Measurements from ENCODE around the gene LIPA.
"Not testable (repeated sequence)": the region's sequence is repeated elsewhere in the genome, so short reads cannot be mapped to it uniquely, and the experiment has no call there.

LIPA gene

GRCh38 chr10:89251409-89252224 lies at the start of gene LIPA:
Gene LIPA (minus strand): TSS chr10:89251775. CDS start chr10:89247648, 4,127 bp downstream.
- peak; percentile 96 for DNase-seq (ENCODE audit: low spot score)
- FAIRE-seq, result peak; percentile 94

GRCh38 chr10:89301232-89301631 lies 49.7 kb upstream of the LIPA start:
- DNase-seq (ENCODE audit: low spot score) (no peak), FAIRE-seq (no peak)

GRCh38 chr10:89299031-89299430 lies 47.5 kb upstream of the LIPA start:
- FAIRE-seq (no peak), DNase-seq (ENCODE audit: low spot score) (no peak)

- DNase-seq (ENCODE audit: low spot score) (no peak), FAIRE-seq (no peak)
Measured at GRCh38 chr10:89297791-89298190, 46.2 kb upstream of the LIPA start.

GRCh38 chr10:89297356-89297755 lies 45.8 kb upstream of the LIPA start:
- FAIRE-seq (no peak), DNase-seq (ENCODE audit: low spot score) (no peak)

- DNase-seq (ENCODE audit: low spot score) (no peak), FAIRE-seq (no peak)
Measured at GRCh38 chr10:89296220-89296648, 44.7 kb upstream of the LIPA start.

- DNase-seq (ENCODE audit: low spot score) (no peak), FAIRE-seq (no peak)
Measured at GRCh38 chr10:89295597-89295996, 44.0 kb upstream of the LIPA start.

- DNase-seq (ENCODE audit: low spot score) (no peak), FAIRE-seq (no peak)
Measured at GRCh38 chr10:89294721-89295239, 43.2 kb upstream of the LIPA start.

GRCh38 chr10:89285303-89285702 lies 33.7 kb upstream of the LIPA start:
- FAIRE-seq (peak; percentile 65), DNase-seq (ENCODE audit: low spot score) (peak; percentile 56)

- not testable (repeated sequence) for FAIRE-seq; DNase-seq (ENCODE audit: low spot score)
Measured at GRCh38 chr10:89284711-89285110, 33.1 kb upstream of the LIPA start.

GRCh38 chr10:89283936-89284475 lies 32.4 kb upstream of the LIPA start:
- FAIRE-seq (peak; percentile 87), DNase-seq (ENCODE audit: low spot score) (peak; percentile 88)

GRCh38 chr10:89283025-89283935 lies 31.7 kb upstream of the LIPA start:
- peak; percentile 98 for DNase-seq (ENCODE audit: low spot score)
- FAIRE-seq, result peak; percentile 99

- peak; percentile 24 for DNase-seq (ENCODE audit: low spot score)
- FAIRE-seq, result peak; percentile 78
Measured at GRCh38 chr10:89281606-89282395, 30.2 kb upstream of the LIPA start.

GRCh38 chr10:89280508-89280907 lies 28.9 kb upstream of the LIPA start:
- FAIRE-seq (no peak), DNase-seq (ENCODE audit: low spot score) (no peak)

GRCh38 chr10:89279421-89279869 lies 27.9 kb upstream of the LIPA start:
- DNase-seq (ENCODE audit: low spot score), result peak; percentile 64

GRCh38 chr10:89278900-89279392 lies 27.4 kb upstream of the LIPA start:
- no peak for FAIRE-seq
- DNase-seq (ENCODE audit: low spot score), result no peak

More at GRCh38 chr10:89279421-89279869, 27.9 kb upstream of the LIPA start:
- FAIRE-seq, result peak; percentile 93

- peak; percentile 97 for DNase-seq (ENCODE audit: low spot score)
- peak; percentile 99 for FAIRE-seq
Measured at GRCh38 chr10:89278034-89278535, 26.5 kb upstream of the LIPA start.

- FAIRE-seq, result no peak
Measured at GRCh38 chr10:89275383-89275782, 23.8 kb upstream of the LIPA start.

GRCh38 chr10:89274928-89275327 lies 23.4 kb upstream of the LIPA start:
- DNase-seq (ENCODE audit: low spot score) (no peak), FAIRE-seq (no peak)

More at GRCh38 chr10:89275383-89275782, 23.8 kb upstream of the LIPA start:
- no peak for DNase-seq (ENCODE audit: low spot score)

GRCh38 chr10:89273680-89274079 lies 22.1 kb upstream of the LIPA start:
- no peak for FAIRE-seq
- DNase-seq (ENCODE audit: low spot score), result no peak
